Mesothelial cell of epicardium (in vitro differentiated cells): ENCODE results near the gene RPL38. TPM values are rescaled to one million over a fixed set of nuclear protein-coding genes. Genes with fewer than 3 reads are reported as not detected.

ENCODE experiments used
- DNase-seq, 2 experiments: peaks; one replicate each; pipeline ENCODE4 v3.0.0; 2021; ENCODE audit warnings: low spot score in 2 of 2; ENCODE audit not compliant: unreplicated experiment in 2 of 2
- H3K27ac Mint-ChIP-seq: 2 replicates; pipeline ENCODE4 v1.8.0; 2021; ENCODE audit warnings: mixed read lengths
- H3K27me3 Mint-ChIP-seq: 2 replicates; pipeline ENCODE4 v1.8.0; 2021; ENCODE audit warnings: low read depth, mixed read lengths
- H3K36me3 Mint-ChIP-seq: 2 replicates; pipeline ENCODE4 v1.8.0; 2021; ENCODE audit warnings: mixed read lengths
- H3K4me1 Mint-ChIP-seq: 2 replicates; pipeline ENCODE4 v1.8.0; 2021; ENCODE audit warnings: mixed read lengths
- H3K4me3 Mint-ChIP-seq: 2 replicates; pipeline ENCODE4 v1.8.0; 2021; ENCODE audit warnings: mild to moderate bottlenecking, moderate library complexity, mixed read lengths
- H3K9me3 Mint-ChIP-seq: 2 replicates; pipeline ENCODE4 v1.8.0; 2021; ENCODE audit warnings: mixed read lengths
- CTCF ChIP-seq: fragments of 200-600 bp; sonication (generic); IDR thresholded peaks from one replicate; pipeline ENCODE4 v1.5.0; 2021; ENCODE audit warnings: antibody characterized with exemption; ENCODE audit not compliant: unreplicated experiment
- total RNA-seq: library from RNA; stranded (reverse); gene quantifications from 3 replicates; pipeline ENCODE4 v1.2.1, GENCODE V29; 2021

The RPL38 gene
- total RNA-seq = 1,016 to 1,079 TPM (median 1,046 TPM) in 3 replicates

GRCh38 chr17:74203439-74204240 lies at the start of gene RPL38:
RPL38 (plus strand) TSS chr17:74203678; CDS start chr17:74203956, 278 bp downstream.
- TF ChIP-seq CTCF = peak; percentile 95
- Mint-ChIP-seq H3K27ac (peak within 1 kb of the TSS; percentile 98), H3K9me3 (no peaks in the 10 kb centered on the region), H3K27me3 (peaks cover 24% of the 10 kb centered on the region), H3K4me3 (peak within 1 kb of the TSS; percentile 98), H3K36me3 (peaks cover 16% of the 10 kb centered on the region), H3K4me1 (peaks cover 25% of the 10 kb centered on the region)
- DNase-seq = peak; percentile 89 to 99

- peaks cover 9% of the 10 kb centered on the region for H3K27me3 Mint-ChIP-seq
- no peak overlapping the region for H3K4me3 Mint-ChIP-seq
- peaks cover 7% of the 10 kb centered on the region for H3K4me1 Mint-ChIP-seq
- DNase-seq = no peak
- H3K27ac Mint-ChIP-seq = no peak overlapping the region
- no peak for TF ChIP-seq CTCF
- H3K9me3 Mint-ChIP-seq = no peaks in the 10 kb centered on the region
- no peaks in the 10 kb centered on the region for H3K36me3 Mint-ChIP-seq
Measured at GRCh38 chr17:74153821-74154430, 49.6 kb upstream of the RPL38 start.

GRCh38 chr17:74156878-74157277 lies 46.6 kb upstream of the RPL38 start:
- Mint-ChIP-seq H3K4me1 (peaks cover 7% of the 10 kb centered on the region), H3K27me3 (peaks cover 22% of the 10 kb centered on the region), H3K4me3 (no peak overlapping the region), H3K9me3 (no peaks in the 10 kb centered on the region), H3K36me3 (no peaks in the 10 kb centered on the region), H3K27ac (no peak overlapping the region)
- DNase-seq = no peak
- no peak for TF ChIP-seq CTCF

- Mint-ChIP-seq H3K9me3 (no peaks in the 10 kb centered on the region), H3K4me1 (peaks cover 7% of the 10 kb centered on the region), H3K27ac (no peak overlapping the region), H3K4me3 (no peak overlapping the region), H3K36me3 (no peaks in the 10 kb centered on the region), H3K27me3 (peaks cover 22% of the 10 kb centered on the region)
- no peak for TF ChIP-seq CTCF
- DNase-seq = no peak
Measured at GRCh38 chr17:74157366-74157765, 46.1 kb upstream of the RPL38 start.

- peaks cover 22% of the 10 kb centered on the region for H3K27me3 Mint-ChIP-seq
- no peaks in the 10 kb centered on the region for H3K9me3 Mint-ChIP-seq
- no peak for DNase-seq
- no peak overlapping the region for H3K27ac Mint-ChIP-seq
- no peaks in the 10 kb centered on the region for H3K4me1 Mint-ChIP-seq
- no peaks in the 10 kb centered on the region for H3K36me3 Mint-ChIP-seq
- no peak overlapping the region for H3K4me3 Mint-ChIP-seq
- no peak for TF ChIP-seq CTCF
Measured at GRCh38 chr17:74158761-74159160, 44.7 kb upstream of the RPL38 start.
